RPMI7951 (cell line): ENCODE measurements around the gene TVP23A. TPM values are rescaled to one million over a fixed set of nuclear protein-coding genes. Genes with fewer than 3 reads are reported as not detected.

Source experiments
- DNase-seq: peaks from one replicate; pipeline ENCODE4 v3.0.0-alpha.2; 2012; ENCODE audit warnings: low read depth
- total RNA-seq: library from RNA; depleted of rRNA; stranded (reverse); fragments of >200 nt; shearing (Covaris generic); gene quantifications from 2 replicates; pipeline ENCODE4 v1.2.3, GENCODE V29; 2014; rRNA removed

The TVP23A gene
- total RNA-seq = not detected in 2 replicates

- no peak for DNase-seq
Measured at GRCh38 chr16:10817963-10818941, at the start of gene TVP23A. Gene TVP23A (minus strand): TSS chr16:10818794. CDS start chr16:10818493, 301 bp downstream.

- DNase-seq = no peak
Measured at GRCh38 chr16:10868104-10868595, 49.6 kb upstream of the TVP23A start.

GRCh38 chr16:10867199-10867598 lies 48.6 kb upstream of the TVP23A start:
- no peak for DNase-seq

- no peak for DNase-seq
Measured at GRCh38 chr16:10865991-10866966, 47.7 kb upstream of the TVP23A start.

GRCh38 chr16:10862438-10862837 lies 43.8 kb upstream of the TVP23A start:
- peak; percentile 90 for DNase-seq

- no peak for DNase-seq
Measured at GRCh38 chr16:10859658-10860057, 41.1 kb upstream of the TVP23A start.

GRCh38 chr16:10859020-10859419 lies 40.4 kb upstream of the TVP23A start:
- no peak for DNase-seq

GRCh38 chr16:10858203-10858602 lies 39.6 kb upstream of the TVP23A start:
- no peak for DNase-seq

- no peak for DNase-seq
Measured at GRCh38 chr16:10856042-10856441, 37.4 kb upstream of the TVP23A start.

- no peak for DNase-seq
Measured at GRCh38 chr16:10852948-10853347, 34.4 kb upstream of the TVP23A start.

- no peak for DNase-seq
Measured at GRCh38 chr16:10852286-10852685, 33.7 kb upstream of the TVP23A start.

GRCh38 chr16:10851512-10851911 lies 32.9 kb upstream of the TVP23A start:
- no peak for DNase-seq

- no peak for DNase-seq
Measured at GRCh38 chr16:10850478-10850850, 31.9 kb upstream of the TVP23A start.

GRCh38 chr16:10849736-10850477 lies 31.3 kb upstream of the TVP23A start:
- no peak for DNase-seq

GRCh38 chr16:10847176-10847575 lies 28.6 kb upstream of the TVP23A start:
- DNase-seq = no peak

- no peak for DNase-seq
Measured at GRCh38 chr16:10846213-10846998, 27.8 kb upstream of the TVP23A start.

GRCh38 chr16:10840703-10841102 lies 22.1 kb upstream of the TVP23A start:
- no peak for DNase-seq

GRCh38 chr16:10839279-10839666 lies 20.7 kb upstream of the TVP23A start:
- no peak for DNase-seq

GRCh38 chr16:10838621-10839278 lies 20.2 kb upstream of the TVP23A start:
- DNase-seq = no peak
